ENCODE measurements around the gene PRICKLE4. TPM values are rescaled to one million over a fixed set of nuclear protein-coding genes. Genes with fewer than 3 reads are reported as not detected.
"Not testable (repeated sequence)": the region's sequence is repeated elsewhere in the genome, so short reads cannot be mapped to it uniquely, and the experiment has no call there.

Gene PRICKLE4
- total RNA-seq, 1 donor from 2014 or later = 2.0 TPM

GRCh38 chr6:41790045-41790444 is 9.5 kb downstream of the PRICKLE4 start:
- DNase-seq (ENCODE audit: low spot score) = no peak

GRCh38 chr6:41791305-41791704 is 10.7 kb downstream of the PRICKLE4 start:
- DNase-seq (ENCODE audit: low spot score) = no peak

- no peak for DNase-seq (ENCODE audit: low spot score)
These were observed 11.4 kb downstream of the PRICKLE4 start for GRCh38 chr6:41791984-41792383.

- no peak for DNase-seq (ENCODE audit: low spot score)
These were observed 15.9 kb downstream of the PRICKLE4 start for GRCh38 chr6:41796474-41796873.

GRCh38 chr6:41798901-41799558 is 18.4 kb downstream of the PRICKLE4 start:
- no peak for DNase-seq (ENCODE audit: low spot score)

- DNase-seq (ENCODE audit: low spot score) = no peak
These were observed 19.0 kb downstream of the PRICKLE4 start for GRCh38 chr6:41799559-41799911.

- DNase-seq (ENCODE audit: low spot score) = no peak
These were observed 20.8 kb downstream of the PRICKLE4 start for GRCh38 chr6:41801380-41801779.

GRCh38 chr6:41805830-41806774 is 25.5 kb downstream of the PRICKLE4 start:
- no peak for DNase-seq (ENCODE audit: low spot score)

GRCh38 chr6:41811095-41811494 is 30.5 kb downstream of the PRICKLE4 start:
- DNase-seq (ENCODE audit: low spot score) = no peak

GRCh38 chr6:41811946-41812345 is 31.4 kb downstream of the PRICKLE4 start:
- DNase-seq (ENCODE audit: low spot score) = not testable (repeated sequence)

- DNase-seq (ENCODE audit: low spot score) = no peak
These were observed 32.9 kb downstream of the PRICKLE4 start for GRCh38 chr6:41813469-41813868.

GRCh38 chr6:41813956-41814355 is 33.4 kb downstream of the PRICKLE4 start:
- DNase-seq (ENCODE audit: low spot score) = no peak

GRCh38 chr6:41814629-41815028 is 34.0 kb downstream of the PRICKLE4 start:
- no peak for DNase-seq (ENCODE audit: low spot score)

- no peak for DNase-seq (ENCODE audit: low spot score)
These were observed 35.0 kb downstream of the PRICKLE4 start for GRCh38 chr6:41815587-41815986.

- DNase-seq (ENCODE audit: low spot score) = no peak
These were observed 37.9 kb downstream of the PRICKLE4 start for GRCh38 chr6:41818271-41819054.

GRCh38 chr6:41821266-41821665 is 40.7 kb downstream of the PRICKLE4 start:
- no peak for DNase-seq (ENCODE audit: low spot score)

GRCh38 chr6:41822021-41822420 is 41.4 kb downstream of the PRICKLE4 start:
- DNase-seq (ENCODE audit: low spot score) = no peak

GRCh38 chr6:41823178-41823577 is 42.6 kb downstream of the PRICKLE4 start:
- DNase-seq (ENCODE audit: low spot score) = no peak

- no peak for DNase-seq (ENCODE audit: low spot score)
These were observed 44.3 kb downstream of the PRICKLE4 start for GRCh38 chr6:41824571-41825569.

- DNase-seq (ENCODE audit: low spot score) = no peak
These were observed 45.9 kb downstream of the PRICKLE4 start for GRCh38 chr6:41826343-41827022.
